HCT116 (cell line): Measurements from ENCODE around the gene TDG. TPM values are rescaled to one million over a fixed set of nuclear protein-coding genes. Genes with fewer than 3 reads are reported as not detected.

ENCODE experiments used
- ATAC-seq: fragments of 200-7000 bp; cut with Tn5 transposase; 2 replicates; pipeline ENCODE4 v1.9.1; 2020; ENCODE audit warnings: mild to moderate bottlenecking, moderate library complexity
- BruUV-seq: library from RNA; stranded (reverse); fragments of 400-500 nt; replicated peaks from 2 replicates; lab custom pipeline; 2021; lab: Mats Ljungman, UMichigan
- CTCF ChIA-PET: fragments of 300-600 bp; sonication (Branson Sonifier 250); formaldehyde crosslinking; loops from one replicate; lab custom pipeline; 2021; ENCODE audit warnings: antibody characterized with exemption; lab: Charles Lee
- POLR2A ChIA-PET: fragments of 300-600, 350-600 bp; sonication (Branson Sonifier 250); formaldehyde crosslinking; loops from one replicate; lab custom pipeline; 2021; ENCODE audit warnings: antibody characterized with exemption; lab: Charles Lee
- RAD21 ChIA-PET, 2 experiments: fragments of 300-600 bp; sonication (Branson Sonifier 250); formaldehyde crosslinking; loops; one replicate each; lab custom pipeline; 2023; ENCODE audit warnings: low total read pairs in 2 of 2; ENCODE audit not compliant: uncharacterized antibody in 2 of 2, unreplicated experiment in 2 of 2, low non-redundant PET in 1 of 2; lab: Charles Lee
- DNase-seq: peaks from one replicate; pipeline ENCODE4 v3.0.0-alpha.2; 2010; ENCODE audit warnings: low read depth, low spot score
- H2AFZ ChIP-seq: fragments of 200-600 bp; shearing (Covaris generic), sonication (generic); 2 replicates; pipeline ENCODE4 v1.6.1; 2017; ENCODE audit warnings: low read depth, mixed run types, mixed read lengths, antibody characterized with exemption, low read length; ENCODE audit not compliant: poor library complexity, severe bottlenecking
- H3K27ac ChIP-seq: 2 replicates; pipeline ENCODE4 v1.5.1; 2012; ENCODE audit warnings: low read depth, low read length
- H3K27me3 ChIP-seq: fragments of 200-600 bp; sonication (generic); 2 replicates; pipeline ENCODE4 v1.6.1; 2016; ENCODE audit warnings: mixed run types, low read length, mixed read lengths; ENCODE audit not compliant: insufficient read depth
- H3K36me3 ChIP-seq, 2 experiments: fragments of 200-500 bp in 1 of 2; fragments of 200-600 bp in 1 of 2; sonication (Bioruptor generic) in 1 of 2; sonication (generic) in 1 of 2; 2 replicates each; pipeline versions ENCODE4 v1.5.1 to v1.6.1; 2014 to 2016; ENCODE audit warnings: low read length in 2 of 2, inconsistent platforms in 1 of 2, mixed read lengths in 1 of 2, mixed run types in 1 of 2; ENCODE audit not compliant: insufficient read depth in 2 of 2, control insufficient read depth in 1 of 2
- H3K4me1 ChIP-seq, 2 experiments: fragments of 200-600 bp in 1 of 2; sonication (generic) in 1 of 2; 2 replicates each; pipeline versions ENCODE4 v1.5.1 to v1.6.1; 2012 to 2017; ENCODE audit warnings: low read length in 2 of 2, inconsistent platforms in 1 of 2, mild to moderate bottlenecking in 1 of 2, mixed read lengths in 1 of 2, mixed run types in 1 of 2, moderate library complexity in 1 of 2; ENCODE audit not compliant: insufficient read depth in 2 of 2, control insufficient read depth in 1 of 2
- H3K4me2 ChIP-seq: fragments of 200-600 bp; sonication (generic); 2 replicates; pipeline ENCODE4 v1.6.1; 2017; ENCODE audit warnings: mixed run types, low read length, mixed read lengths
- H3K4me3 ChIP-seq, 2 experiments: fragments of 200-600 bp in 1 of 2; sonication (generic) in 1 of 2; replicated peaks in 1 of 2; 2 replicates each; pipeline ENCODE4 v1.5.1; 2011 to 2016; ENCODE audit warnings: low read length in 2 of 2, control low read depth in 1 of 2, low read depth in 1 of 2, mild to moderate bottlenecking in 1 of 2, mixed read lengths in 1 of 2, mixed run types in 1 of 2
- H3K79me2 ChIP-seq: fragments of 200-600 bp; sonication (generic); 2 replicates; pipeline ENCODE4 v1.6.1; 2017; ENCODE audit warnings: mild to moderate bottlenecking, mixed run types, low read length, moderate library complexity, mixed read lengths; ENCODE audit not compliant: insufficient read depth
- H3K9ac ChIP-seq: fragments of 200-600 bp; sonication (generic); 2 replicates; pipeline ENCODE4 v1.6.1; 2016; ENCODE audit warnings: low read length, mixed read lengths
- H3K9me2 ChIP-seq: fragments of 200-600 bp; sonication (generic), shearing (Covaris generic); 2 replicates; pipeline ENCODE4 v1.6.1; 2017; ENCODE audit warnings: mixed run types, mild to moderate bottlenecking, moderate library complexity; ENCODE audit not compliant: insufficient read depth
- H3K9me3 ChIP-seq, 2 experiments: fragments of 200-500 bp in 1 of 2; fragments of 200-600 bp in 1 of 2; sonication (Bioruptor generic) in 1 of 2; sonication (generic) in 1 of 2; 2 replicates each; pipeline ENCODE4 v1.6.1; 2014 to 2017; ENCODE audit warnings: low read length in 2 of 2, mixed read lengths in 2 of 2, inconsistent platforms in 1 of 2, low read depth in 1 of 2, mild to moderate bottlenecking in 1 of 2, mixed run types in 1 of 2, moderate library complexity in 1 of 2; ENCODE audit not compliant: control insufficient read depth in 1 of 2, insufficient read depth in 1 of 2
- H4K20me1 ChIP-seq: fragments of 200-600 bp; sonication (generic), shearing (Covaris generic); 2 replicates; pipeline ENCODE4 v1.6.1; 2017; ENCODE audit warnings: mixed run types, mild to moderate bottlenecking, moderate library complexity; ENCODE audit not compliant: insufficient read depth
- CBX3 ChIP-seq: IDR thresholded peaks from 2 replicates; pipeline ENCODE4 v1.6.1; 2012; ENCODE audit warnings: low read depth
- EGR1 ChIP-seq: IDR thresholded peaks from 2 replicates; pipeline ENCODE4 v1.6.1; 2012; ENCODE audit warnings: low read depth
- ELF1 ChIP-seq: IDR thresholded peaks from 2 replicates; pipeline ENCODE4 v1.6.1; 2012; ENCODE audit warnings: low read depth, borderline replicate concordance
- EZH2 ChIP-seq: fragments of 200-600 bp; sonication (generic); IDR thresholded peaks from 2 replicates; pipeline ENCODE4 v1.6.1; 2017; ENCODE audit warnings: antibody characterized with exemption, mixed run types
- EZH2phosphoT487 ChIP-seq: fragments of 200-600 bp; IDR thresholded peaks from 2 replicates; pipeline ENCODE4 v1.6.1; 2018; ENCODE audit warnings: antibody characterized with exemption, borderline replicate concordance
- FOSL1 ChIP-seq: IDR thresholded peaks from 2 replicates; pipeline ENCODE4 v1.6.1; 2012; ENCODE audit warnings: low read depth
- JUND ChIP-seq: IDR thresholded peaks from 2 replicates; pipeline ENCODE4 v1.6.1; 2012
- POLR2AphosphoS5 ChIP-seq: IDR thresholded peaks from 2 replicates; pipeline ENCODE4 v1.6.1; 2011; ENCODE audit warnings: mild to moderate bottlenecking, low read depth, low read length, moderate library complexity
- TCF7L2 ChIP-seq: IDR thresholded peaks from 2 replicates; pipeline ENCODE4 v1.7.0; 2011; ENCODE audit warnings: borderline replicate concordance, inconsistent platforms; ENCODE audit not compliant: insufficient read depth, insufficient read length; ENCODE audit errors: extremely low read depth
- ZNF274 ChIP-seq: fragments of 200-500 bp; sonication (Bioruptor generic); IDR thresholded peaks from 2 replicates; pipeline ENCODE4 v1.6.1; 2014; ENCODE audit warnings: mild to moderate bottlenecking, low read depth, low read length, inconsistent platforms
- intact Hi-C: fragments of 100-400 bp; cut with micrococcal nuclease; formaldehyde crosslinking; loops from 2 replicates; pipeline ENCODE4 v1.10.0; 2022
- total RNA-seq: library from RNA; stranded (reverse); gene quantifications from one replicate; pipeline ENCODE4 v1.2.1, GENCODE V29; 2021; ENCODE audit not compliant: unreplicated experiment
- TF ChIP-seq, protein P1 (sequence below): IDR thresholded peaks from 2 replicates; pipeline ENCODE4 v1.6.1; 2012
- TF ChIP-seq, protein P2 (sequence below): IDR thresholded peaks from 2 replicates; pipeline ENCODE4 v1.6.1; 2012

TDG gene
- total RNA-seq, 1 experiment from 2014 or later, result 23.9 TPM

DNA sequence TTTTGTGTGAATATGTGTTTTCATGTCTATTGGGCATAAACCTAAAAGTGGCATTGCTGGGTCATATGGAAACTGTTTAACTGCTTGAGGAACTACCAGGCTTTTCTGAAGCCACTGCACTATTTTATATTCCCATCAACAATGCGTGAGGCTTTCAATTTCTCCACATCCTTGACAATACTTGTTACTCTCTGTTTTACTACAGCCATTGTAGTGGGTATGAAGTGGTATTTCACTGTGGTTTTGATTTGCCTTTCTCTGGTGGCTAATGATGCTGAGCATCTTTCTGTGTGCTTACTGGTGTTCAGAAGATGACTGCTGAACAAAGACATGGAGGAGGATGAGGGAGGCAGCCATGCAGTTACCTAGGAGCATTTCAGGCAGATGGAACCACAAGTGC is 13.2 kb upstream of the TDG start:
- DNase-seq (no peak), ATAC-seq (no peak)
- Histone ChIP-seq H3K27me3 (no peaks in the 10 kb centered on the region), H3K79me2 (peaks cover 50% of the 10 kb centered on the region), H2AFZ (no peak overlapping the region), H3K4me2 (no peak overlapping the region), H3K4me1 (peaks cover 6 to 9% of the 10 kb centered on the region in 2 experiments; a peak in 3 of 4 replicates), H3K9me3 (no peaks in the 10 kb centered on the region), H3K9me2 (no peaks in the 10 kb centered on the region), H3K9ac (no peak overlapping the region), H3K27ac (no peak overlapping the region), H4K20me1 (no peaks in the 10 kb centered on the region), H3K4me3 (no peak overlapping the region), H3K36me3 (peaks cover 38 to 56% of the 10 kb centered on the region in 2 experiments)
- TF ChIP-seq EZH2 (no peak), FOSL1 (no peak), ELF1 (no peak), JUND (no peak), ZNF274 (no peak), EGR1 (no peak), POLR2AphosphoS5 (no peak), TCF7L2 (no peak), CBX3 (no peak), EZH2phosphoT487 (no peak)
- TF ChIP-seq, protein P1, sequence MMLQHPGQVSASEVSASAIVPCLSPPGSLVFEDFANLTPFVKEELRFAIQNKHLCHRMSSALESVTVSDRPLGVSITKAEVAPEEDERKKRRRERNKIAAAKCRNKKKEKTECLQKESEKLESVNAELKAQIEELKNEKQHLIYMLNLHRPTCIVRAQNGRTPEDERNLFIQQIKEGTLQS, result no peak
- TF ChIP-seq, protein P2, sequence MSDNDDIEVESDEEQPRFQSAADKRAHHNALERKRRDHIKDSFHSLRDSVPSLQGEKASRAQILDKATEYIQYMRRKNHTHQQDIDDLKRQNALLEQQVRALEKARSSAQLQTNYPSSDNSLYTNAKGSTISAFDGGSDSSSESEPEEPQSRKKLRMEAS, result no peak
- no TSS peak for BruUV-seq
- ChIA-PET CTCF (no interaction called here), RAD21 (no interaction called here), POLR2A (interaction anchor here (3.1 kb wide), 1 partner anchor 22 kb away, joined by 8 read pairs; the partner anchor contains the start of gene HSP90B1)
- intact Hi-C loops, result no loop called here
